Measurements from ENCODE around the gene TM9SF3. TPM values are rescaled to one million over a fixed set of nuclear protein-coding genes. Genes with fewer than 3 reads are reported as not detected.

Gene TM9SF3
- total and polyA plus RNA-seq, 2 experiments from 2014 or later, result 37.3 to 72.5 TPM

Small RNA genes lying within 50 kb of the gene (small RNA-seq; reads per million reads assigned to genes)
- gene RNA5SP324 (ENCODE audit: low replicate concordance), result not detected

Other genes with a start within 250 kb of the TM9SF3 start
- gene OPALIN, start 228.0 kb downstream of the TM9SF3 start, total RNA-seq (2014; rRNA removed; shearing (Covaris generic)), result not detected in 2 replicates
- gene OPALIN, start 228.0 kb downstream of the TM9SF3 start, polyA plus RNA-seq (2016; fragmentation: Nextera tagmentation; extraction: Ambion mirVana), result not detected in 2 replicates
- gene TLL2, start 73.1 kb downstream of the TM9SF3 start, total RNA-seq (2014; rRNA removed; shearing (Covaris generic)), result 1.4 and 2.6 TPM in 2 replicates
- 2.8 and 3.0 TPM in 2 replicates for gene TLL2, start 73.1 kb downstream of the TM9SF3 start, polyA plus RNA-seq (2016; fragmentation: Nextera tagmentation; extraction: Ambion mirVana)
- gene PIK3AP1, start 133.5 kb upstream of the TM9SF3 start, total RNA-seq (2014; rRNA removed; shearing (Covaris generic)), result 2.3 and 2.4 TPM in 2 replicates
- gene PIK3AP1, start 133.5 kb upstream of the TM9SF3 start, polyA plus RNA-seq (2016; fragmentation: Nextera tagmentation; extraction: Ambion mirVana), result 0.65 and 0.68 TPM in 2 replicates
- 14.9 and 18.6 TPM in 2 replicates for gene LCOR, start 245.3 kb upstream of the TM9SF3 start, total RNA-seq (2014; rRNA removed; shearing (Covaris generic))
- gene LCOR, start 245.3 kb upstream of the TM9SF3 start, polyA plus RNA-seq (2016; fragmentation: Nextera tagmentation; extraction: Ambion mirVana), result 6.5 and 6.9 TPM in 2 replicates

Measured in GM23338 (cell line).